Ishikawa (cell line): Measurements from ENCODE around the gene TRPC5OS.

Experiments used
- CREB1 ChIP-seq: IDR thresholded peaks from 2 replicates; pipeline ENCODE4 v1.6.1; 2012; ENCODE audit warnings: low read depth
- EGR1 ChIP-seq: IDR thresholded peaks from 2 replicates; pipeline ENCODE4 v1.6.1; 2012
- EP300 ChIP-seq: IDR thresholded peaks from 2 replicates; pipeline ENCODE4 v1.6.1; 2012; ENCODE audit warnings: borderline replicate concordance
- FOXM1 ChIP-seq: IDR thresholded peaks from 2 replicates; pipeline ENCODE4 v1.6.1; 2012; ENCODE audit warnings: low read depth, borderline replicate concordance
- NFIC ChIP-seq: IDR thresholded peaks from 2 replicates; pipeline ENCODE4 v1.6.1; 2012
- TAF1 ChIP-seq: IDR thresholded peaks from 2 replicates; pipeline ENCODE4 v1.6.1; 2012; ENCODE audit warnings: low read depth, mild to moderate bottlenecking
- YY1 ChIP-seq: IDR thresholded peaks from 2 replicates; pipeline ENCODE4 v1.6.1; 2012; ENCODE audit warnings: low read depth
- TF ChIP-seq, protein P1 (sequence below): IDR thresholded peaks from 2 replicates; pipeline ENCODE4 v1.6.1; 2012
- TF ChIP-seq, protein P2 (sequence below): IDR thresholded peaks from 2 replicates; pipeline ENCODE4 v1.6.1; 2012; ENCODE audit warnings: low read depth, mild to moderate bottlenecking
- TF ChIP-seq, protein P3 (sequence below): IDR thresholded peaks from 2 replicates; pipeline ENCODE4 v1.6.1; 2012

DNA sequence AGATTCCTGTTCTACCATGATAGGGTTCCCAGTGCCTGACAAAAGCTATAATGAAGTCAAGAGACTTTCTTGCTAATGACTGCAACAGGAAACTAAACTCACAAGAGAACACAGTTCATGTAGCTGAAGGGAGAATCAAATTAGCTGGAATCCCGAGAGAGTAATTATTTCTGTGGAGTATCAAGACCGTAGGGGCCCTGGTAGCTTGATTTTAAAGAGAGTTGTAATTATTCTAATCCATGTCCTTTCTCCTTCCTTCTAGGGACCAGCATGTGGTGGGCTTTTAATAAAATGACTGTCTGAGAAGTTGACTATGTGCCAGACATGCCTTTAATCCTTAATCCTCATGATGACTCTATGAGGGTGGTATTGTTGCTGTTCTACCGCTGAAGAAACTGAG lies 1.7 kb upstream of the TRPC5OS start:
- TF ChIP-seq YY1 = no peak
- TF ChIP-seq, protein P1, sequence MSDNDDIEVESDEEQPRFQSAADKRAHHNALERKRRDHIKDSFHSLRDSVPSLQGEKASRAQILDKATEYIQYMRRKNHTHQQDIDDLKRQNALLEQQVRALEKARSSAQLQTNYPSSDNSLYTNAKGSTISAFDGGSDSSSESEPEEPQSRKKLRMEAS = no peak
- TF ChIP-seq EP300 = no peak
- TF ChIP-seq, protein P2, sequence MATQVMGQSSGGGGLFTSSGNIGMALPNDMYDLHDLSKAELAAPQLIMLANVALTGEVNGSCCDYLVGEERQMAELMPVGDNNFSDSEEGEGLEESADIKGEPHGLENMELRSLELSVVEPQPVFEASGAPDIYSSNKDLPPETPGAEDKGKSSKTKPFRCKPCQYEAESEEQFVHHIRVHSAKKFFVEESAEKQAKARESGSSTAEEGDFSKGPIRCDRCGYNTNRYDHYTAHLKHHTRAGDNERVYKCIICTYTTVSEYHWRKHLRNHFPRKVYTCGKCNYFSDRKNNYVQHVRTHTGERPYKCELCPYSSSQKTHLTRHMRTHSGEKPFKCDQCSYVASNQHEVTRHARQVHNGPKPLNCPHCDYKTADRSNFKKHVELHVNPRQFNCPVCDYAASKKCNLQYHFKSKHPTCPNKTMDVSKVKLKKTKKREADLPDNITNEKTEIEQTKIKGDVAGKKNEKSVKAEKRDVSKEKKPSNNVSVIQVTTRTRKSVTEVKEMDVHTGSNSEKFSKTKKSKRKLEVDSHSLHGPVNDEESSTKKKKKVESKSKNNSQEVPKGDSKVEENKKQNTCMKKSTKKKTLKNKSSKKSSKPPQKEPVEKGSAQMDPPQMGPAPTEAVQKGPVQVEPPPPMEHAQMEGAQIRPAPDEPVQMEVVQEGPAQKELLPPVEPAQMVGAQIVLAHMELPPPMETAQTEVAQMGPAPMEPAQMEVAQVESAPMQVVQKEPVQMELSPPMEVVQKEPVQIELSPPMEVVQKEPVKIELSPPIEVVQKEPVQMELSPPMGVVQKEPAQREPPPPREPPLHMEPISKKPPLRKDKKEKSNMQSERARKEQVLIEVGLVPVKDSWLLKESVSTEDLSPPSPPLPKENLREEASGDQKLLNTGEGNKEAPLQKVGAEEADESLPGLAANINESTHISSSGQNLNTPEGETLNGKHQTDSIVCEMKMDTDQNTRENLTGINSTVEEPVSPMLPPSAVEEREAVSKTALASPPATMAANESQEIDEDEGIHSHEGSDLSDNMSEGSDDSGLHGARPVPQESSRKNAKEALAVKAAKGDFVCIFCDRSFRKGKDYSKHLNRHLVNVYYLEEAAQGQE = no peak
- no peak for TF ChIP-seq FOXM1
- no peak for TF ChIP-seq CREB1
- no peak for TF ChIP-seq EGR1
- TF ChIP-seq TAF1 = no peak
- no peak for TF ChIP-seq NFIC
- TF ChIP-seq, protein P3, sequence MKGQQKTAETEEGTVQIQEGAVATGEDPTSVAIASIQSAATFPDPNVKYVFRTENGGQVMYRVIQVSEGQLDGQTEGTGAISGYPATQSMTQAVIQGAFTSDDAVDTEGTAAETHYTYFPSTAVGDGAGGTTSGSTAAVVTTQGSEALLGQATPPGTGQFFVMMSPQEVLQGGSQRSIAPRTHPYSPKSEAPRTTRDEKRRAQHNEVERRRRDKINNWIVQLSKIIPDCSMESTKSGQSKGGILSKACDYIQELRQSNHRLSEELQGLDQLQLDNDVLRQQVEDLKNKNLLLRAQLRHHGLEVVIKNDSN = no peak
